Iris pigment epithelial cell (primary cell): ENCODE measurements around the gene OR6B1.
A peak's percentile ranks its signal among the peaks of the same experiment; 100 is the strongest.

ENCODE experiments used
- DNase-seq: peaks from one replicate; pipeline ENCODE4 v3.0.0-alpha.2; 2011; ENCODE audit warnings: low read depth

OR6B1 gene

GRCh38 chr7:144000020-144000419 lies at the start of gene OR6B1:
Gene OR6B1, plus strand, starts transcription at chr7:144000320. Its CDS starts 3,677 bp downstream, at chr7:144003997.
- DNase-seq: no peak

- DNase-seq: no peak
These were observed 46.7 kb upstream of the OR6B1 start for GRCh38 chr7:143953421-143953820.

GRCh38 chr7:143954135-143954534 lies 46.0 kb upstream of the OR6B1 start:
- peak; percentile 51 for DNase-seq

GRCh38 chr7:143954544-143954943 lies 45.6 kb upstream of the OR6B1 start, which contains the start of gene OR2F1:
Gene OR2F1, plus strand, starts transcription at chr7:143954844. Its CDS starts 5,127 bp downstream, at chr7:143959971.
- no peak for DNase-seq

GRCh38 chr7:143958781-143959180 lies 41.3 kb upstream of the OR6B1 start:
- peak; percentile 74 for DNase-seq

GRCh38 chr7:143960813-143961610 lies 39.1 kb upstream of the OR6B1 start:
- DNase-seq: peak; percentile 43

- peak; percentile 49 for DNase-seq
These were observed 34.8 kb upstream of the OR6B1 start for GRCh38 chr7:143965280-143965679.

GRCh38 chr7:143967398-143967797 lies 32.7 kb upstream of the OR6B1 start:
- DNase-seq: no peak

GRCh38 chr7:143973870-143974416 lies 26.2 kb upstream of the OR6B1 start:
- DNase-seq: no peak

- DNase-seq: peak; percentile 35
These were observed 25.7 kb upstream of the OR6B1 start for GRCh38 chr7:143974459-143974858.

- peak; percentile 26 for DNase-seq
These were observed 24.5 kb upstream of the OR6B1 start for GRCh38 chr7:143975617-143976016.

- DNase-seq: peak; percentile 79
These were observed 21.5 kb upstream of the OR6B1 start for GRCh38 chr7:143978585-143978984.

GRCh38 chr7:143979359-143979758 lies 20.8 kb upstream of the OR6B1 start:
- DNase-seq: peak; percentile 81

- peak; percentile 38 for DNase-seq
These were observed 20.1 kb upstream of the OR6B1 start for GRCh38 chr7:143979998-143980397.

- no peak for DNase-seq
These were observed 19.2 kb upstream of the OR6B1 start for GRCh38 chr7:143980746-143981510.

- no peak for DNase-seq
These were observed 16.2 kb upstream of the OR6B1 start for GRCh38 chr7:143983960-143984359.

GRCh38 chr7:143987513-143987912 lies 12.6 kb upstream of the OR6B1 start:
- DNase-seq: no peak

- DNase-seq: peak; percentile 46
These were observed 11.0 kb upstream of the OR6B1 start for GRCh38 chr7:143988976-143989745.

- DNase-seq: no peak
These were observed 7.5 kb upstream of the OR6B1 start for GRCh38 chr7:143992670-143993069.

GRCh38 chr7:143993924-143994323 lies 6.2 kb upstream of the OR6B1 start:
- DNase-seq: no peak

GRCh38 chr7:144001543-144001942 lies 1.4 kb downstream of the OR6B1 start:
- peak; percentile 53 for DNase-seq

GRCh38 chr7:144004703-144005102 lies 4.6 kb downstream of the OR6B1 start:
- DNase-seq: no peak
